Esophagus squamous epithelium (tissue), 5 donors: Measurements from ENCODE around the gene EME1. TPM values are rescaled to one million over a fixed set of nuclear protein-coding genes. Genes with fewer than 3 reads are reported as not detected.

Source experiments
- DNase-seq: peaks from one replicate; lab custom pipeline; 2025; lab: John Stamatoyannopoulos, UW
- H3K27ac ChIP-seq, 4 donors: fragments of 200-600 bp; sonication (generic); one replicate each; pipeline ENCODE4 v1.5.1; 2016 to 2019; ENCODE audit warnings: mild to moderate bottlenecking in 1 of 4
- H3K27me3 ChIP-seq, 4 donors: fragments of 200-600 bp; sonication (generic); 1 replicate in 3 of 4; 2 replicates in 1 of 4; pipeline versions ENCODE4 v1.5.1 to v1.6.0; 2017 to 2021; ENCODE audit warnings: antibody characterized with exemption in 1 of 4
- H3K36me3 ChIP-seq, 3 donors: fragments of 200-600 bp; sonication (generic); one replicate each; pipeline ENCODE4 v1.5.1; 2016 to 2019
- H3K4me1 ChIP-seq, 3 donors: fragments of 200-600 bp; sonication (generic); one replicate each; pipeline ENCODE4 v1.5.1; 2017 to 2019
- H3K4me3 ChIP-seq, 4 donors: fragments of 200-600 bp; sonication (generic); 1 replicate in 3 of 4; 2 replicates in 1 of 4; pipeline ENCODE4 v1.5.1; 2016 to 2019; ENCODE audit warnings: mild to moderate bottlenecking in 2 of 4, moderate library complexity in 1 of 4
- H3K9me3 ChIP-seq, 3 donors: fragments of 200-600 bp; sonication (generic); one replicate each; pipeline ENCODE4 v1.5.1; 2016 to 2019
- CTCF ChIP-seq, 6 experiments: fragments of 450-650 bp in 4 of 6; fragments of 200-600 bp in 2 of 6; sonication (generic) in 2 of 6; IDR thresholded peaks; one replicate each; pipeline ENCODE4 v1.5.1; 2016 to 2019; ENCODE audit warnings: antibody characterized with exemption in 6 of 6, mild to moderate bottlenecking in 4 of 6, moderate library complexity in 4 of 6
- POLR2A ChIP-seq, 4 donors: fragments of 450-650 bp; IDR thresholded peaks; one replicate each; pipeline ENCODE4 v1.6.1; 2017; ENCODE audit warnings: antibody characterized with exemption in 4 of 4, mild to moderate bottlenecking in 4 of 4, moderate library complexity in 3 of 4
- WGBS, 2 donors: methylation state at CpG; one replicate each; pipeline ENCODE4 v1.1.5; 2018; 5-methylcytosine and 5-hydroxymethylcytosine counted together
- intact Hi-C: fragments of 100-400 bp; cut with DNase I; formaldehyde crosslinking; loops from one replicate; pipeline ENCODE4 v1.15.0; 2022
- total RNA-seq, 4 donors: library from RNA; depleted of rRNA; stranded (reverse); fragments of >200 nt; gene quantifications; one replicate each; pipeline ENCODE4 v1.1.0, GENCODE V29; 2016
- donor health status: DM: yes; HTN: yes; CAD: no.

Gene EME1
- total RNA-seq, 4 donors from 2014 or later, result 0.57 to 2.7 (median 1.1) TPM

GRCh38 chr17:50360486-50361115, 12.4 kb upstream of the EME1 start:
- WGBS, 2 donors, result 78 to 84% methylated on average over 5 to 10 of the region's 11 CpGs
- no peaks in the 10 kb centered on the region for H3K27me3 ChIP-seq
- no peaks in the 10 kb centered on the region for H3K9me3 ChIP-seq
- TF ChIP-seq POLR2A (IDR thresholded peaks at IDR 0.05), result no peak
- TF ChIP-seq CTCF (IDR thresholded peaks at IDR 0.05), result no peak
- H3K4me1 ChIP-seq, result peaks cover 0 to 27% (median 5%) of the 10 kb centered on the region in 3 donors
- H3K36me3 ChIP-seq, result peaks cover 9 to 73% (median 30%) of the 10 kb centered on the region in 3 donors
- DNase-seq, result no peak
- intact Hi-C loops, result no loop called here
- H3K27ac ChIP-seq, result no peak overlapping the region
- no peak overlapping the region for H3K4me3 ChIP-seq

DNA sequence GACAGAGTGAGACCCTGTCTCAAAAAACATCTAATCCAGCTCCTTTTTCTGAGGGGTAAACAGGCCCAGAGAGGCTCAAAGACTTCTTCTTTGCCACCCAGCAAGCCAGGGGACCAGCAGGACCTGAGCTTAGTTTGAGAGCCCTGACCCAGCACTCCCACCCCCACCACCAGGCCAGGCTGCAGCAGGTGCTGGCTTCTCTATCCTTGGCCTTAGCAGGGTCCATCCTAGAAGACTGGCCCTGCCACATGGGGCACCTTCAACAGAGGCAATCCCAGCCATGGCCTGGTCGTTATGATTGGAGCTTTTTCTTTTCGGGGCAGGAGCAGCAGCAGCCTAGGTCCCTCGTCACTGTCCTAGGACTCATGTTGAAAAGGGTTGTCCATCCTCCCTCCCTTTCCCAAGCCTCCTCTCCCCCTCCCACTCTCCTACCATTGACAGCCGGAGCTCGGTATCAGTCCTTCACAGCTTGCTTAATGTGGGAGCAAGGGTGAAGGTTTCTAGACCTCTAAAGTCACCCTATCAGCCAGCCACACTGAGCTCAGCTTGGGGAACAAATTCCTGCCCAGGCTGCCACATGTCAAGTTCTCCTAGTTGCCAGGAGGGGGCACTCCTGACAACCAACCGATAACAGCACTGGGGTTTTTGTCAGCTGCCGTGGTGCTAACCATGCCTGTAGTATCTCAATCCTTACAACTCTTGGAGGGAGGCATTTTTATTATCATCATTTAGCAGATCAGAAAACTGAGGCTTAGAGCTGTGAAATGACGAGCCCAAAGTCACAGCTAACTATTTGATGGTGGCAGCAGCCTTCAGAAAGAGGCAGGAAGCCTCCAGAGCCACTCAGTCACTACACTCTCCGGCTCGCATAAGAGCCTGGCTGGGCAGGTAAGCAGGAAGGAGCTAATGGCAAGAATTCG, 11.2 kb upstream of the EME1 start:
- no peak overlapping the region for H3K4me3 ChIP-seq
- TF ChIP-seq CTCF (IDR thresholded peaks at IDR 0.05) (peak; percentile 45 to 81 (median 66)), POLR2A (IDR thresholded peaks at IDR 0.05) (no peak)
- no peaks in the 10 kb centered on the region for H3K9me3 ChIP-seq
- intact Hi-C loops, result no loop called here
- H3K4me1 ChIP-seq, result peaks cover 0 to 27% (median 5%) of the 10 kb centered on the region in 3 donors
- H3K27me3 ChIP-seq, result no peaks in the 10 kb centered on the region
- peaks cover 8 to 73% (median 23%) of the 10 kb centered on the region in 3 donors for H3K36me3 ChIP-seq
- WGBS, 2 donors, result 19 to 30% methylated on average over 9 to 11 of the region's 11 CpGs
- no peak for DNase-seq
- H3K27ac ChIP-seq, result no peak overlapping the region

DNA sequence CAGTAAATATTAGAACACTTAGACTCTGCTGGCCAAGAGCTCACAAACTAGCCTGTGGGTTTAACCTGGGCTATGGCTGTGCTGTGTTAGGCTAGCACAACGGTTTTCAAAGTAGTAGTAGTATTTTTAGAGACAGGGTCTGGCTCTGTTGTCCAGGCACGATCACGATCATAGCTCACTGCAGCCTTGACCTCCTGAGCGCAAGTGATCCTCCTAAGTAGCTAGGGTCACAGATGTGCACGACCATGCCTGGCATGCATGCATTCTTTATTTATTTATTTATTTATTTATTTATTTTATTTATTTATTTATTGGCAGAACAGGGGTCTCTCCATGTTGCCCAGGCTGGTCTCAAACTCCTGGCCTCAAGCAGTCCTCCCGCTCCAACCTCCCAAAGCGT, 10.4 kb upstream of the EME1 start:
- intact Hi-C loops, result no loop called here
- H3K9me3 ChIP-seq, result no peaks in the 10 kb centered on the region
- H3K4me3 ChIP-seq, result no peak overlapping the region
- TF ChIP-seq POLR2A (IDR thresholded peaks at IDR 0.05) (no peak), CTCF (IDR thresholded peaks at IDR 0.05) (no peak)
- H3K27me3 ChIP-seq, result no peaks in the 10 kb centered on the region
- peaks cover 0 to 27% (median 5%) of the 10 kb centered on the region in 3 donors for H3K4me1 ChIP-seq
- peaks cover 15 to 73% (median 25%) of the 10 kb centered on the region in 3 donors for H3K36me3 ChIP-seq
- H3K27ac ChIP-seq, result no peak overlapping the region
- DNase-seq, result no peak
- 75 to 76% methylated on average over 7 of the region's 7 CpGs for WGBS, 2 donors

DNA sequence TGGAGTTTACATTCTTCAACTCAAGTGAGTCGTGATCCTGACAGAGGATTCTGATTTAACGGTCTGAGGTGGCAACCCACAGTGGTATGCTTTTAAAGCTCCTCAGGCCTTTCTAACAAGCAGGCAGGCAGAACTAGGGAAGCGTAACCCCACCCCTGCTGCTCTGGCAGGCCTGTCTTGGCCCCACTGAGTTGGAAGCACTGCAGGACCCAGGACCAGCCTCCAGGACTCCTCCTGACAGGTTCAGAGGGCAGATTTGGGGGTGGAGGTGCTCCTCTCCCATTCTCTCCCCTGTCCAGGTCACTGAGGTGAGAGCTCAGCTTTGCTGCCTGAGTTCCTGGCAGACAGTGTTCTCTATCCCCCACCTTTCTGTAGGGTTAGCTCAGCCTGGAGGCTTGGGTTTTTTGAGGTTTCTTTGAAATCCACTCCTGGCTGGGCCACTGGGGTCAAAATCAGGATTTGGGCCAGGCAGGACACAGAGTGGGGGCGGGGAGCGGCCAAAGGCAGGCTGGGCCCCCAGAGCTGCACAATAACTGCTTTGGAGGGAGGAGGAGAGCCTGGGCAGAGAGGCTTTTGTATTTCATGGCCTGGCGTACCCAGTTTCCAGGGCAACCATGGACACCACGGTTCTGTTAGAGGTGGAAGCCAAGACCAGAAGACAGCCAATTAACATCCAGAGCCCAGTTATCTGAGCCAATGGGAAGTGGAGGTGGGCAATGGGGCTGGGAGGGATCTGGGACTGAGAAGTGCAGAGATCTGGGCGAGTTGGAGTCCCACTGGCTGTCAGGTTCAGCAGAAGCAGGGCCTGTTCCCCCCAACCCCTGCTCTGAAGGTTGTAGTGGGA, 9.6 kb upstream of the EME1 start:
- intact Hi-C loops, result no loop called here

More for the DNA sequence above, 9.6 kb upstream of the EME1 start:
- no peaks in the 10 kb centered on the region for H3K27me3 ChIP-seq
- peaks cover 0 to 27% (median 5%) of the 10 kb centered on the region in 3 donors for H3K4me1 ChIP-seq
- peaks cover 21 to 73% (median 22%) of the 10 kb centered on the region in 3 donors for H3K36me3 ChIP-seq
- no peaks in the 10 kb centered on the region for H3K9me3 ChIP-seq
- DNase-seq, result no peak
- WGBS, 2 donors, result 54 to 63% methylated on average over 6 of the region's 8 CpGs
- TF ChIP-seq POLR2A (IDR thresholded peaks at IDR 0.05), result no peak
- TF ChIP-seq CTCF (IDR thresholded peaks at IDR 0.05), result no peak
- no peak overlapping the region for H3K27ac ChIP-seq
- H3K4me3 ChIP-seq, result no peak overlapping the region
